ENCODE data around the gene RORB.

RORB gene

GRCh38 chr9:74609671-74610405, 112.7 kb downstream of the RORB start:
- DNase-seq: no peak

DNA sequence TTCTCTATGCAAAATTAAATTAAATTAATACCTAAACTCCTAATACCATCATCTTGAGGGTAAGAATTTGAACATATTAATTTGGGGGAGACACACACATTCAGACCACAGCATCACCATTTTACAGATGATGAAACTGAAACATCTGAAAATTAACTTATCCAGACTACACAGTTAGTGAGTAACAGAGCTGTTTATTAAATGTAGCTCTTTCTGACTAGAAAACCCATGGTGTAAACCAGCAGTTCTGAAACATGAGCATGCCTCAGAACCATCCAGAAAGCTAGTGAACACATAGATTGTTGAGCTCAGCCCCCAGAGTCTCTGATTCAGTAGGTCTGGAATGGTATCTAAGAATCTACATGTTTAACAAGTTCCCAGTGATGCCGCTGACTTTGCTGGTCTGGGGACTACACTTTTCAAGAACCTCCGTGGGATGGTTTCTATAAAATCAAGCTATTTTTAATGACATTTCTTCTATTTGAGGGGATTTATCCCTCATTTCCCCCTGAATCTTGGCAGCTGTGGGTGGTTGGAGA, 113.5 kb downstream of the RORB start:
- DNase-seq: no peak

GRCh38 chr9:74630228-74630627, 133.1 kb downstream of the RORB start:
- no peak for DNase-seq

GRCh38 chr9:74639112-74639511, 142.0 kb downstream of the RORB start:
- no peak for DNase-seq

DNA sequence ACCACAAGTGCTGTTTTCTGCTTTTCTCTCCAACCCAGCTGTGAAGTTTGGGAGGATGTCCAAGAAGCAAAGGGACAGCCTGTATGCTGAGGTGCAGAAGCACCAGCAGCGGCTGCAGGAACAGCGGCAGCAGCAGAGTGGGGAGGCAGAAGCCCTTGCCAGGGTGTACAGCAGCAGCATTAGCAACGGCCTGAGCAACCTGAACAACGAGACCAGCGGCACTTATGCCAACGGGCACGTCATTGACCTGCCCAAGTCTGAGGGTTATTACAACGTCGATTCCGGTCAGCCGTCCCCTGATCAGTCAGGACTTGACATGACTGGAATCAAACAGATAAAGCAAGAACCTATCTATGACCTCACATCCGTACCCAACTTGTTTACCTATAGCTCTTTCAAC, 145.2 kb downstream of the RORB start:
- no peak for DNase-seq

- no peak for DNase-seq
These were observed 146.3 kb downstream of the RORB start for GRCh38 chr9:74643303-74643923.

DNA sequence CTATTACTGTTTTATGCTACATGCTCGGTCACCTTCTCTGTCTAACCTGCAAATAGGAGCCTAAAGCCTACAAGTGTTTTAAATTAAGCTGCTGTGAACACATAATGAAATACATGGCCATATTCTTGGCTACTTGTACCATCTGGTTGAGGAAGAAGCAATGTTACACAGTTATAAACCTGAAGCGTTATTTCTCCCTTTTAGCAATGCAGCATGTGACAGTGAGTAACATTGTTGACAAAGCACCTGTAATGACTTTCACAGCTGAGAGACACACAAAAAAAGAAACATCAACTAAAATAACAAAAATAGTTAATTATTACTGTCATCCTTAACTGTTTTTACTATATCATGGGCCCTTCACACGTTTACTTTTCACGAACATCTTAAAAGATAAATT, 146.9 kb downstream of the RORB start:
- no peak for DNase-seq

GRCh38 chr9:74645007-74645639, 148.0 kb downstream of the RORB start:
- DNase-seq: no peak

DNA sequence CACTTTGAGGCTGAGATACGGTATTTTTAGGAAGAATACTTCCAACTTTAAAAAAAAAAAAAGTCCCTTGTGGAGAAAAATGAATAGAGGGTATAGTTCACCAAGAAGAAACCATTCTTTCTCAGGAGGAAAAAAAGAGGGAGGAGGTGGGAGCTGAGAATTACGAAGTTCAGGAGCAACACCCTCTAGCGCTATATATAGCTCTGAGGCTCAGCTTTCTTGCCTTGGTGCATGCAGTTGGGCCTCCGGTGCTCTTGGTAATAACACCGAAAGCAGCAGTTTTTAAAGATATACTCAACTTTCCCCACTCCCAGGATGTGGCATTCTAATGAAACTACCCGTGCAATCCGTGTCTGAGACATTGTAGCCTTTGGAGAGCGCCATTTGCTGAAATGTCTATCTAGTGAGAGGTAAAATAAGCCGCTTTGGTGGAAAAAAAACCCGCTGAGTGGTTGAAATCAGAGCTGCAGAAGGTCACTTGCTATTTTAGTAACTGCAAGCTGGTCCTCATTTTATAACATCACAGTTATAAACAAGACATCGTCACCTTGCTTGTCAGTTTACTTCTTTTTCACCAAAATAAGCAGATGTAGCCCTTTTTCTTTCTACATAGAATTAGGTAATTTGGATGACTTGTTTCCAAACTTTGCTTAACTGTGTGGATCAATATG, 156.4 kb downstream of the RORB start:
- DNase-seq: no peak

DNA sequence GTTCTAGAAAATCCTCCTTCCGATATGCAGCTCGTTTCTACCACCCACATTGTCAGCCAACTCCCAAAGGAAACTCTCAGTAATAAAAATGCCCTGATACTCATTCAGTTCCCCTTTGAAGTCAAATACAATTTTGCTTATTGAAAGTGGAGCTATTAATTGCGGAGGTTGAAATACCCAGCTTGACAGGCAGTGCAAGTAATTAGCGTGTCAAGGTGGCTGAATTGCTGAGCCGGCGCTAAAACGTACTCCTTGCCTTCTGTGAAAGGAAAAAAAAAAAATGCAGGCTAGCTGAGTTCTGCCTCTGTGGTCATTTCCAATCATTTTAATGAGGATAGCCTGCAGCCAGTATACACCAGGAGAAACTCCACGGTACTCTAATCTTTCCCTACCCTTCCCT, 165.5 kb downstream of the RORB start:
- DNase-seq: no peak

DNA sequence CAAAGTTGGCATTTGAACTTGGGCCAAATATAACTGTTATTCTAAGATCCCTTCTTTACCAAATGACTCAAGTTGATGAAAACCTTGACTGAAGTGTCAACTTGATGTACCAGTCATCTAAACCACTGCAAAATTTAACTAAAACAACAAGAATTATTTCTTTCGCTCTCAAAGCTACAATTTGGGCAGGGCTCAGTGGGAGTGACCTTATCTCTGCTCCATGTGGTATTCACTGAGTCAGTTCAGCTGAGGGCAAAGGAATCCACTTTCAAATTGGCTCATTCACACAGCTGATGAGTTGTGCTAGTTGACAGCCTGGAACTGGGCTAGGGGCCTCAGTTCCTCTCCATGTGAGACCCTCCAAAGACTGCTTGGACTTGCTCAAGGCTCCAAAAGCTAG, 166.3 kb downstream of the RORB start:
- DNase-seq: no peak

- no peak for DNase-seq
These were observed 169.6 kb downstream of the RORB start for GRCh38 chr9:74666625-74667316.

DNA sequence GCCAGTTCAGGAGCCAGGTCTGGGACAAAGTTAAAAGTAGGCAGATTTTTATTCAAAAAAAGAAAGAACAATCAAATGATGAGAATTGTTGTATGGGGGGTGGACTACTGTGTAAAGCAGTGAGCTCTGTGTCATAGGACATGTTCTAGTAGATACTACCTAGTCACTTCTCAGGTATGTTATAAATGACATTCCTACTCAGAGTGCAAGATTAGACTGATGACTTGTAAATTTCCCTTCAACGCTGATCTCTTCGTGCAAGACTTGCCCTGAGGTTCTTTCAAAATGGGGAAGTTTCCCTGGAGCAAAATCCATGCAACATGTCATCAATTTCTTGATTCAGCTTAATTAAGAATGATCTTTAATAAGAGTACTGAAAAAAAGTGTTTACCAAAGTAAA, 175.1 kb downstream of the RORB start:
- DNase-seq: no peak

DNA sequence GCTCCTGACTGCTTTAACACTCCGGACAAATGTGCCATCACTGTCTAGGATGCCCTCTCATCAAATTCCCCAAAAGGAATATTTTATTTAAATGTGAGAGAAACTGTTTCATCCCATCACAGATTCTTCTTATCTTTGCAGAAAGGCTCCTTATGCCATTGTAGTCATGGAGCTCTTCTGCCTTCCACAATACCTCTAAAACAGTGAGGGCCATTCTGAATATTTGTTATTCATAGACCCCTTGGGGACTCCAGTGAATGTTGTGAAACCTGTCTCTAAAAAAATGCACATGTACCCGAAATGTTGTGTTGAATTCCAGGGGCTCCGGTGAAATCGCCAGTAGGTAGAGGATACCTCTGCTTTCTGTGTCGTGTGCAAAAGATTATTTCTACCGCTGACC, 176.9 kb downstream of the RORB start:
- no peak for DNase-seq

DNA sequence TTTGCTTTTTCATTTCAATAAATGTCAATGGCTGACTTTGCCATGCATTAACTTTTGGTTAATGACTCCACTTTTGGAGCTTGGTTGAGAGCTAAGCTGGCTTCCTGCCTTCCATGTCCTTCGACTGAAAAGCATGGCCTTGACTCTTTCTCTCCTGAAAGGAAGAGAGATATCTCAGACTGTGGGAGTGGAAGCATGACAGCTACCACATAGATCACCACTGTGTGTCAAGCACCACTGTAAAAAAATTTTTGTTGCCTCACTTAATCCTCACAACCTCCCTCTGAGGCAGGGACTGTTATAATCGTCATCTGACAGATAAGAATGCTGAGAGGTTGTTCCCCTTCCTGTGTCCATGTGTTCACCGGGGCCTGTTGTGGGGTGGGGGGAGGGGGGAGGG, 184.8 kb downstream of the RORB start:
- no peak for DNase-seq

DNA sequence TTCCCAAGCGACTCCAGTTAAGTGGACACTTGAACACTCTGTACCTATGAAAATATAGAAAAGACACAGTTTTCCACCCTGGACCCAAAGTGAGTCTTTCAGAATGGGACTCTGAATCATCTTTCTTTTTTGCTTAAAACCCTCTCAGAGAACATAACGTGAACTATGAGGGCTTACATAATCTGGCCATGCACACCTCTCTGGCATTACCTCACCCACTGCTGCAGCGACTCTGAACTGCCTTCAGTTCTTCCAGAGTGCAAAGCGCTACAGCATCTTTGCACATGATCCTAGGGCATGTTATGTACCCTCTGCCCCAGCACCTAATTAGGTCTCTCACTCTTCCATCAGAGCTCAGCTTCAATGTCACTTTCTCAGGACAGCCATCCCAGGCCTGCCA, 186.2 kb downstream of the RORB start:
- no peak for DNase-seq

DNA sequence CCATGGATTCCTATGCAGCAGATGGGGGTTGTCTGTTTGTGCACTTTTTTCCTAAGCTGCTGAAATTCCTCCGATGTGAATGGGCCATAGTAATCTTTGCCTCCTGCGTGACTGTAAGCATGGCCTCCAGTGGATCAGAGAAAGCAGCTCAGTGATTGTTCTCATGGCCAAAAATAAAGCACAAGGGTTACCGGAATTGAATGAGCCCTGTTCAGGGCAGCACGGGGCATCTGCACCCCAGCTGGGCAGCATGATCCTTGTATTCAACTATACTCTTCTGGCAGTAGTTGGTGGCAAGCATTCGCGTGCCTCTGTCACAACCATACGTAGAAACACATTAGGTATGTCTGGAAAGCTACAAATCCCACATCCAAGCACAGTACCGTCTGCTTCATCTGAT, 193.9 kb downstream of the RORB start:
- DNase-seq: no peak

DNA sequence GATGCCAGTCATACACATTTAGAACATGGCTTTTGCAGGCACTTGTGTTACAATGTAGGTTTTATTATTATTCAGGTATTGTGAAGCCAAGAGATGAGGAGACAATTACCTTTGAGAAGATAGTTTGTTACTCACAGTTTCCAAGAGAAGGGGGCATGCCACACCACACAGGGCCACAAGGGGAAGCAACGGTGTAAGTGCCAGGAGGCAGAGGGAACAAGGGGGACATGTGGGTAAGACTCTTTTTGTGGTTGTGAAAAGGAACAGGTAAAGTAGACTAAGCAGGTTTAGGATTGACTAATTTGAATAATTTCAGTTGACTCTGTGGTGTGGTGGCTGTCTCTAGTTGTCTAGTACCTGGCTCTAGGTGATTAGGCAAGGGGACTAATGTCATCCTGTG, 199.4 kb downstream of the RORB start:
- no peak for DNase-seq

DNA sequence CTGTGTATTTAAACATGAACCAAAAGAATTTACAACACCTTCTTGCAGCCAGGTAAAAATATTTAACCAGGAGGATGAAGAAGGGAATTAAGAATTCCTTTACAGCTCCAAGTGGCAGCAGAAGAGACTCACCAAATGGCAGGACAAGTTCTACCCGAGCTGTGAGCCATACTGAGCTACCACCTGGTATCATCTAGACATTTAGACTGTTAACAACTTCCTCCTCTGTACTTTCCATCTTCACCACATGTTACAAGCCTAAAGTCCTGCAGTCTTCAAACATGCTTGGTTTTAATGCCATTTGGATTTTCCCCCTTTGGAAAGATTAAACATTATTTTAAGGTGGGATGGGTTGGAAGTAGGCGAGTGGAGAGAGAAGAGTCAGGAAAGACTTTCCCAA, 200.4 kb downstream of the RORB start:
- DNase-seq: no peak

- no peak for DNase-seq
These were observed 214.2 kb downstream of the RORB start for GRCh38 chr9:74711341-74711740.

DNA sequence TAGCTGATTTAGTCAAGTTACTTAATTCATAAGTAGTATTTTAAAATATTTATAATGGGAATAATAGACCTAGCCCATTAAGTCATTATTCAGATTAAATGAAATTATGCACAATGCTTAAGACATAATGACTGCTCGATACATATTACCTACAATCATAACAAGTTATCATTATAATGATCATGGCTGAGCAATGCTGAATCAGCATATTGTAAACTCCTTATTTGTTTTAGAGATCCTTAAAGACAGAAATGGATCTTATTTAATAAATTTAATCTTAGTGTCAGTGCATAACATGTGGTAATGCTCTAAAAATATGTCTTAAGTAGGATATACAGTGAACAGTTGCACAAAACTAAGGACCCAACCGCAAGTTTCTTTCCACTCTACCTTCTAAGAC, 221.6 kb downstream of the RORB start:
- no peak for DNase-seq

- no peak for DNase-seq
These were observed 222.2 kb downstream of the RORB start for GRCh38 chr9:74719306-74719705.
